ENCODE data around the gene NUMB. TPM values are rescaled to one million over a fixed set of nuclear protein-coding genes. Genes with fewer than 3 reads are reported as not detected.

The NUMB gene
- total RNA-seq, 1 experiment from 2014 or later: 46.5 TPM

GRCh38 chr14:73241481-73242165 lies 216.7 kb downstream of the NUMB start:
- Histone ChIP-seq H2BK5ac (ENCODE audit: insufficient read length, low read length) (no peak overlapping the region), H2AK5ac (ENCODE audit: insufficient read length, low read length) (no peak overlapping the region), H4K8ac (replicated peaks; ENCODE audit: insufficient read length, low read depth, low read length) (no peak overlapping the region), H4K91ac (ENCODE audit: insufficient read length, low read depth, low read length) (no peak overlapping the region), H3T11ph (ENCODE audit: low read length) (no peak overlapping the region), H3K18ac (ENCODE audit: insufficient read length, low read depth, low read length) (no peak overlapping the region), H3K27me3 (ENCODE audit: insufficient read depth, low read length) (peaks cover 20% of the 10 kb centered on the region), H2BK120ac (ENCODE audit: low read depth, low read length, poor library complexity, severe bottlenecking) (no peak overlapping the region), H3K56ac (ENCODE audit: insufficient read length, low read depth, low read length) (no peak overlapping the region), H3K4me2 (ENCODE audit: insufficient read depth, insufficient read length, low read length) (no peak overlapping the region), H3K27ac (ENCODE audit: insufficient read length, low read depth, low read length) (no peak overlapping the region), H4K20me1 (ENCODE audit: control insufficient read depth, insufficient read depth, insufficient read length) (no peaks in the 10 kb centered on the region), H2BK15ac (ENCODE audit: low read depth, low read length) (no peak overlapping the region), H3K4ac (ENCODE audit: low read depth, low read length) (no peak overlapping the region), H3K79me1 (ENCODE audit: insufficient read depth, low read depth, low read length, poor library complexity, severe bottlenecking) (no peaks in the 10 kb centered on the region), H4K5ac (ENCODE audit: insufficient read length, low read depth, low read length) (no peak overlapping the region), H3K9me3 (ENCODE audit: control insufficient read depth, low read depth, low read length) (no peaks in the 10 kb centered on the region), H2AFZ (ENCODE audit: low read length) (no peak overlapping the region), H3K4me1 (ENCODE audit: insufficient read depth, low read length) (no peaks in the 10 kb centered on the region; the same call in 1 of the 2 replicates), H3K79me2 (ENCODE audit: insufficient read depth, low read length) (no peaks in the 10 kb centered on the region), H3K23me2 (ENCODE audit: insufficient read length, low read depth, low read length, poor library complexity, severe bottlenecking) (peaks cover 10% of the 10 kb centered on the region), H3K23ac (ENCODE audit: insufficient read length, low read depth, low read length) (no peak overlapping the region), H3K14ac (ENCODE audit: insufficient read depth, low read length) (no peak overlapping the region), H3K9ac (ENCODE audit: extremely low read depth, insufficient read length, low read length) (no peak overlapping the region), H2BK12ac (ENCODE audit: insufficient read length, low read depth, low read length) (no peak overlapping the region), H2BK20ac (ENCODE audit: low read depth, low read length, poor library complexity, severe bottlenecking) (no peak overlapping the region)
- no CpG with 5 or more reads among the region's 19 CpGs for WGBS (ENCODE audit: extremely low coverage, insufficient read length, low lambda C conversion rate)
- peaks cover 0 to 10% (median 0%) of the 10 kb centered on the region in 3 experiments; a peak in 1 of 7 replicates for H3K36me3 Mint-ChIP-seq (ENCODE audit: insufficient read depth in 1 of 3, low read depth in 3 of 3)
- peaks cover 28 to 36% of the 10 kb centered on the region in 2 experiments for H3K4me1 Mint-ChIP-seq
- H3K9me3 Mint-ChIP-seq: no peaks in the 10 kb centered on the region; a peak in 1 of 5 replicates
- DNase-seq: no peak
- peak overlapping the region in 2 of 3 experiments; percentile 21 to 84; a peak in 1 of 7 replicates for H3K27ac Mint-ChIP-seq
- TF ChIP-seq, protein P1, sequence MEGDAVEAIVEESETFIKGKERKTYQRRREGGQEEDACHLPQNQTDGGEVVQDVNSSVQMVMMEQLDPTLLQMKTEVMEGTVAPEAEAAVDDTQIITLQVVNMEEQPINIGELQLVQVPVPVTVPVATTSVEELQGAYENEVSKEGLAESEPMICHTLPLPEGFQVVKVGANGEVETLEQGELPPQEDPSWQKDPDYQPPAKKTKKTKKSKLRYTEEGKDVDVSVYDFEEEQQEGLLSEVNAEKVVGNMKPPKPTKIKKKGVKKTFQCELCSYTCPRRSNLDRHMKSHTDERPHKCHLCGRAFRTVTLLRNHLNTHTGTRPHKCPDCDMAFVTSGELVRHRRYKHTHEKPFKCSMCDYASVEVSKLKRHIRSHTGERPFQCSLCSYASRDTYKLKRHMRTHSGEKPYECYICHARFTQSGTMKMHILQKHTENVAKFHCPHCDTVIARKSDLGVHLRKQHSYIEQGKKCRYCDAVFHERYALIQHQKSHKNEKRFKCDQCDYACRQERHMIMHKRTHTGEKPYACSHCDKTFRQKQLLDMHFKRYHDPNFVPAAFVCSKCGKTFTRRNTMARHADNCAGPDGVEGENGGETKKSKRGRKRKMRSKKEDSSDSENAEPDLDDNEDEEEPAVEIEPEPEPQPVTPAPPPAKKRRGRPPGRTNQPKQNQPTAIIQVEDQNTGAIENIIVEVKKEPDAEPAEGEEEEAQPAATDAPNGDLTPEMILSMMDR (conservative IDR thresholded peaks at IDR 0.05): no peak
- peaks cover 57% of the 10 kb centered on the region for H3K27me3 Mint-ChIP-seq (ENCODE audit: low read depth)
- no peak overlapping the region for H3K4me3 Mint-ChIP-seq
